22Rv1 (cell line): Measurements from ENCODE around the gene ZFAND2B.

Experiments used
- CTCF ChIP-seq: fragments of 450-650 bp; IDR thresholded peaks from 2 replicates; pipeline ENCODE4 v1.5.1; 2017; ENCODE audit warnings: mild to moderate bottlenecking
- ZFX ChIP-seq: fragments of 450-650 bp; IDR thresholded peaks from 2 replicates; pipeline ENCODE4 v1.6.1; 2017; ENCODE audit warnings: antibody characterized with exemption, borderline replicate concordance

GRCh38 chr2:219207134-219207883, 727 bp downstream of the ZFAND2B start:
- TF ChIP-seq CTCF = no peak
- TF ChIP-seq ZFX = no peak
